Peyer's patch (tissue), 4 donors: ENCODE results near the gene EIF3A.

Experiments used
- CTCF ChIP-seq, 6 experiments: fragments of 450-650 bp in 4 of 6; fragments of 200-600 bp in 2 of 6; sonication (generic) in 1 of 6; IDR thresholded peaks; one replicate each; pipeline ENCODE4 v1.5.1; 2017 to 2019; ENCODE audit warnings: antibody characterized with exemption in 6 of 6, mild to moderate bottlenecking in 3 of 6, moderate library complexity in 1 of 6
- POLR2A ChIP-seq, 2 donors: fragments of 450-650 bp; IDR thresholded peaks; one replicate each; pipeline ENCODE4 v1.5.1; 2017; ENCODE audit warnings: antibody characterized with exemption in 2 of 2, mild to moderate bottlenecking in 2 of 2, moderate library complexity in 2 of 2

- TF ChIP-seq CTCF (IDR thresholded peaks at IDR 0.05): no peak
- TF ChIP-seq POLR2A (IDR thresholded peaks at IDR 0.05): no peak
Observed at GRCh38 chr10:119042169-119042568, 38.4 kb downstream of the EIF3A start.
